GM12801 (cell line): Measurements from ENCODE around the gene SLC7A8.

ENCODE experiments used
- CTCF ChIP-seq: IDR thresholded peaks from one replicate; pipeline ENCODE4 v1.5.1; 2011; ENCODE audit warnings: control low read depth; ENCODE audit not compliant: insufficient read length; ENCODE audit errors: extremely low read depth

Gene SLC7A8

GRCh38 chr14:23148591-23149249, 34.7 kb downstream of the SLC7A8 start:
- TF ChIP-seq CTCF, result no peak

- no peak for TF ChIP-seq CTCF
Observed at GRCh38 chr14:23147676-23148075, 35.8 kb downstream of the SLC7A8 start.

DNA sequence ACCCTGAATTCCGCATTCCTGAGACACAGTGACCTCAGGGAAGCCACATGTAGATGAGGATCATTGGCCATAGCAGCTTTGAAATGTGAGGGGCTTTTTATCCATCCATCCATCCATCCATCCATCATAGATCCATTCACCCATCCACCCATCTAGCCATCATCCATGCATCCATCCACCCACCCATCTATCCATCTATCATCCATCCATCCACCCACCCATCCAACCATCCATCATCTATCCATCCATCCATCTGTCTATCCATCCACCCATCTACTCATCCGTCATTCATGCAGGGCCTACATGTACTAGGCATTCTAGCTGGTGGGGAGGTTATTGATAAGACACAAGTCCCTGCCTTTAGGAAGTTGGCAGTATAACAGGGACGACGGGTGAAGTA, 36.5 kb downstream of the SLC7A8 start:
- no peak for TF ChIP-seq CTCF

- no peak for TF ChIP-seq CTCF
Observed at GRCh38 chr14:23146351-23146910, 37.0 kb downstream of the SLC7A8 start.

GRCh38 chr14:23145794-23146350, 37.6 kb downstream of the SLC7A8 start:
- TF ChIP-seq CTCF, result no peak

GRCh38 chr14:23143911-23144310, 39.5 kb downstream of the SLC7A8 start:
- TF ChIP-seq CTCF, result no peak

DNA sequence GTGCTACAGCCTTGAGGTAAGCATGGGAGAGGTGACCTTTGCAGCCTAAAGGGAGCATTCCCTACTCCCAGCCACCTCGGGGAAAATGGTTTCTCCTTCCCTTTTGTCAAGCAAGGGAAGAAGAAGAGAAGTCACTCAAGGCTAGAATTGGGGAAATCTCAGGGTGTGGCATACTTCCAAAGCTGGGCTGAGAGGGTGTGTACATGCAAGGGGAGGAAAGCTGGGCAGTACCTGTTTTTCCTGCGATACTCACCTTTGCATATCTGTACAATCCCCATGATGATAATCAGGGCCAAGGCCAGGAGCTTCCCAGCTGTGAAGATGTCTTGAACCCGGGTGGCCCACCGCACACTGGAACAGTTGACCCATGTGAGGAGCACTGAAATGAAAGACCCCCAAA, 40.6 kb downstream of the SLC7A8 start:
- TF ChIP-seq CTCF, result no peak
